HG03139 (cell line): ENCODE measurements around the gene ADNP.
A peak's percentile ranks its signal among the peaks of the same experiment; 100 is the strongest.

ENCODE experiments used
- ATAC-seq: cut with Tn5 transposase; IDR thresholded peaks from one replicate; pipeline ENCODE4 v1.9.1; 2021; ENCODE audit not compliant: unreplicated experiment

Gene ADNP

DNA sequence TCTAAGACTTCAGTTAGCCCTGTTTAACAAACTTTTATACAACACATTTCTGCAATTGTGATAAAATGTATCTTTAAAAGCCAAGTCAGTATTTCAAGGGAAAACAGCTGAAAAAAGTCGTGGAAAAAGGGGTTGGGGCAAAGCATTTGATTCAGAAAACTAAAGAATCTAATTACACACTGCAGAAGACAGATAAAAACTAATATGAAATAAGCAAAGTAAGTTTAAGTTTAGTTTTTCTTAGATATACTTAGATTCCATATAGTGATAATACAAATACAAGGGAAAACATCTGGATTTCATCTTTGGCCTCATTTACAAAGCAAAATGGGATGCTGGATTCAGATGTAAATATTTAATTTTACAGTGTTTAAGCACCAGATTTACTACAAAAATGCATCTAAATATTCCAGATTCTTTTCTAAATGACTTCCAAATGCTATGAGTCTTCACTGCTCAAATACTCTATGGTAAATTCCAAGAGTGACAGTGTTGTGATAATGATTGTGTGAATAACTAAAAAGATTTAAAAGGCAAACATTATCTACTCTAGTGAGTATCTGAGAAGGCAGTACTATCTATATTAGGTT is 1.5 kb upstream of the ADNP start:
- ATAC-seq: no peak

DNA sequence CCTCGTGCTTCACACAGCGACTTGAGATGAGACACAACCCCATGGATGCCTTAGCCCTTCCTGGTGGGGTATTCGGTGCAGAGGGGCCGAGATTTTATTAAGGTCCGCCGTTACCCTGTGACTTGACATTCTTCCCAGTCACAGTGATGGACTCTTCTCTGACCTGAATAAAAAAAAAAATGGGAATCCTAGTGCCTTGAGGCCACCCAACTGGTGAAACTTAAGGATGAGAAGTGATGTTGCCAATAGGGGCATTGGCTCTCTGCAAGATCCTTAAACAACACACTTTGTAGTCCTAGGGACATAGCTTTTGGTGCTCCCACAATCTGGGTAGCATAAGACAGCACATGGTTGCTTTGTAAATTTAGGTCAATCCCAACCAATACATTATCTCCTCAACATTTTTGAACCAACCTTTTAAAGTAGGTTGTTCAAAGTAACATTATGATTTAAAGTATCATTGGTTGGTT is 814 bp upstream of the ADNP start:
- ATAC-seq: no peak

DNA sequence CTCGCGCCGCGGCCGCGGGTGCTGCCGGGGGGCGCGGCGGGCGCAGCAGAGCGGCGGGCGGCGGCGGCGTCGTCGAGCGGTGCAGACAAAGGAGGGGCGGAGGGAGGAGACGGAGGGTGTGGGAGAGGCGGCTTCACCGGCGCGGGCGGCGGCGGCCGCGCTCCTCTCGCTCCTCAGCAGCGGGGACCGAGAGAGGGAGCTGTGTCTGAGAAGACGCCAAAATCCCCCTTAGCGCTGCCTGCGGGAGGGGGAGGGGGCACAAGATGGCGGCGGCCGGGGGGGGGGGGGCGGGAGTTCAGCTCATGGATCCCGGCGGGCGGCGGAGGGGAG is 296 bp downstream of the ADNP start:
- ATAC-seq: peak; percentile 31

DNA sequence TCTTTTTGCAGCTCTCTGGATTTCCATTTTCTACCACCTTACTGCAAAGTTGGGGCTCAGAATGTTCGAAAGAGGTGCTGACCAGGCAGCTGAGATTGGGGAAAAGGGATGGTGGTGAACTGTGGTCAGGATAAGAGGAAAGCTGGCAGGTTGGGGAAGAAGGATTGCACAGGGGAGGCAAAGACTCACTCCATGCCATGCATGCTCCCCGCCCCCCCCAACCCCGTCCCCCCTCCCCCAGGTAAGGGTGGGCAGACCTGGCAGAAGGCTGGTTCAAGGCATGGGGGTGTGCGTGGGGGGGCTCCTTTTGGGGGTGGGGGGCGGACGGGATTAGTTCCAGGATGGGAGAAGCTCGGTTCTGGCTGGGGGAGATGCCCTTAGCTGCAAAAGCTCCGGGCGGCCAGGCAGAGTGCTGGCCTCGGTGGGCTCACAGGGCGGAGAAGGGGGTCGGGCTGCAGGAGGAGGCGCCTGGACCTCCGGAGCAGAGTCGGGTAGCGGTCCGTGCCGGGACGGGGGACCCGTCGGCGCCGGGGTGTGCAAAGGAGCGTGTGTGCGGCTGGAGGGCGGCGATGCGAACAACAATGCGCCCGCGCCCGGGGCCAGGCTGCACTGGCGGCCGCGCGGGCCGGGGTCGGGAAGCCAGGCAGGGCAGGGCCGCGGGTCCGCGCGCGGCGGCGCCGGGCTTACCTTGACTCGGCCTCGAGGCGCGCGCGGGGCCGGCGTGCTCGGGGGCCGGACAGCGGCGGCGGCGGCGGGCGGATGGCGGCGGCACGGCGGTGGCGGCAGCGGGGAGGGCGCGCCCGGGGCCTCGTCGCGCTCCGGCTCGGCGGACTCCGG is 880 bp downstream of the ADNP start:
- peak; percentile 7 for ATAC-seq

DNA sequence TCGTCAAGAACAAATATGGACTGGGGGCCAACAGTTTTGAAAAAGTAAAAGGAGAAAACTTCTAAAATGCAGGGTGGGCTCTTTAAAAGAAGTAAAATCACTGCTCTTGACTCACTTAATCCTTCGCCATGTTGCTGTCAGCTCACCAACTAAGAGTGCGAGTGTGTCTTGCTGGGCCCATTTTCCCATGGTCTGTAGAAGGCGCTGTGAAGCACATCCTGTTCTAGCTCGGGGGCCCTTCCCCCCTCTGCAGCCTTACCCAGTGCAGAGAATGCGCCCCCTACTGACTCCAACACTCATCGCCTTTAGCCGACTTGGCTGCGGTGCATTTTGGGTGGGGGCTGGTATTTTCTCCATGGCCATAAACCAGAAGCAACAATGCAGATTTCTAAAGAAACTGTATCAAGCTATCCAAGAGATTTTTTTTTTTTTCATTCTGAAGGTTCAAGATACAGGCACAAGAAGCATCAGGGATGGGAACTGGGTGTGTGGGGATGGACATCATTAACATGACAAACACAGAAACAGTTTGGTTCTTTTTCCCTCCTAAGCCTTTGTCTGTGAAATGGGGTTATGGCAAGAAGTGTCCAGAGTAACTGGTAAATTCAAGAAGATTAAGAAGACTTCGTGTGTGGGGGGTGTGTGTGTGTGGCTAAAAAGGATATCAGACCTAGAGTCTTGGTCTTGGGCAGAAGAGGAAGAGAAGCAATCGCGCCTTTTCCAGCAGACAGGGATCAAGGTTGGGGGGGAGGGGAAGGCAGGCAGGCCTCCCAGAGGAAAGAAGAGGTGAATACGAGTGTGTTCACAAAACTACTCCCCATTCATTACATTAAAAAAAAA is 1.7 kb downstream of the ADNP start:
- ATAC-seq: peak; percentile 47

DNA sequence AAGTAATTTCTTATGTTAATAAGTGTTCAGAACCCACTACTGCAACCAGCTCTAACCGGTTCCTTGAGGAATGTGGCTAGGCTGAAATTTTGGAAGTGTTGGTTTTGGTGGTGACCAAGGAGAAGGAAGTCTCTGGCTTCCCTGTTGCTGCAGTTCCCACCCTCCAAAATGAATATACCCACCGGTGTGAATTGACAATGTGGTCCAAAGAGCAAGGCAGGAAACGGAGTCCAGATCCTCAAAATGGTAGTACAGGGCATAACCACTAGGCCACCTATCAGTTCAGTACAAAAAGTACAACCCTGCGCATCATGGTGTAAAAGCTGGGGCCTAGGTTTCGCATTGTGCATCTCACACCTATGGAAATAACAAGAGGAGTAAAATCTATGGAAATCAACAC is 2.8 kb downstream of the ADNP start:
- no peak for ATAC-seq

DNA sequence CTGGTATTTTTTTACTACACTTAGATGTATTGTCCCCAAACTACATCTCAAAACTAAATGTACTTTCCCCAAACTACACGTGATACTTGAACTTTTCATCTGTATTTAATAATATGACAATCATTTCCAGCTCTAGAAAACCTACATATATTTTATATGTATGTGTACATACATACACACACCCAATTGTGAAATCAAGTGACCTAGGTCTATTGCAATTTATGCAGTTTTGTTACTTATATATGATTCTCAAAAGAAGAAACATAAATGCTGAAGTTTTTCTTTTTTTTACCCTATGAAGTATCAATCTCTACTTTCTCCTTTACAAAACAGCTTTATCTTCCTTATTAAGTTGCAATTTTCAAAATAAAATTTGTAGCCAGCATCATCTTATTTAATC is 4.7 kb downstream of the ADNP start:
- no peak for ATAC-seq

DNA sequence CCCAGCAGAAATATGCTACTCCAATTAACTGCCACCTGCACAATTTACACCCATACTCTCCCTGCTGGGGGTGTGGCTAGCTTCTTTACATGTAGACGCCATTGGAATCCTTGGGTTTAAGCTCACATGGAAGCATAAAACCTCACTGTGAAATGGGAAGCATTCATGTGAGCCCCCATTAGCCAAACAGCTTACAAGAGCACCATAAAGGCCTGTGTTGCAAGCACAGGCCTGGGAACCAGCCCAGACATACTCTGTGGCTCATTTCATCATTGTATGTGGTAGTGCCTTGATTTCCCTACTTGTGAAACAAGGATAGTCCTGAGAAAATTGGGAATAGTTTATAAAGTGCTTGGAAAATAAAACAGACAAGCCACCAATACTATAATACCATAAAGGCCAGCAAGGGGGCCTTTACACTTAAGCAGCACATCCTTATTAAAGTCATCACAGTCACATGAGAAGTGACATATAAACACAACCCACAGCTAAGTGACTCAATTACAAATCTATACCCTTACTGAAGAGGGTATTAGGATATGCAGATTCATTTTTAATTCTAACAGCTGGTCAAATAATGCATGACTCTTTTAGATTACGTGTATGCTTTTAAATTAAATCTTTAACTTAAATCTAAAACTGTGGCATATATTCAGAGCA is 6.8 kb downstream of the ADNP start:
- ATAC-seq: no peak

DNA sequence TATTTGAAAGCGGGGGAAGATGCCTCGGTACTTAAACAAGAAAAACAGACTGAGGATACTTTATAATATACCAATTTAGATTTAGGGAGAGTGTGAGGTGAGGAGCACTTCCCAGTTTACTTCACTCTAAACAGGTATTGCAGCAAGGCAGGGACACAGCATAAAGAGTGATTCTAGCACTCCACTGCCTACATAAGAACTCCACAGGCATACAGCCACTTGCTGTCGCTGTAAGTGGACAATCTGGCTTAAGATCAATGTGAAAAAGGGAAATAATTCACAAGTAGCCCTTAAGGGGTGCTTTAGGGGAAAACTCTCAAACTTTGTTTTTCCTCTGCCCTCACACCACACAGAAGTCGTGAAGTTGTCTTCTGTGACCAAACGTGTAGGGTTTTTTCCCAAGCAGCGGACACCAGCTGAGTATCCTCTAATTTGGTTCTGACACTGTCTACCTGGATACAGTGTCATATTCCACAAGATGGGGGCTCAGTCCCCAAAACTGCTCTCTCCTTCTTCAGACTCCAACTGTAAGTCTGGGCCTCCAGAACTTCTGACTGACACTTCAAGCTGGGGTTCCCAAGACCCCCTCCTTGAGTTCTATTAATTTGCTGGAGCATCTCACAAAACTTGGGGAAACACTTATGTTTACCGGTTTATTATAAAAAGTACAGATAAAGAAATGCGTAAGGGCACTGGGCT is 9.3 kb downstream of the ADNP start:
- ATAC-seq: no peak

DNA sequence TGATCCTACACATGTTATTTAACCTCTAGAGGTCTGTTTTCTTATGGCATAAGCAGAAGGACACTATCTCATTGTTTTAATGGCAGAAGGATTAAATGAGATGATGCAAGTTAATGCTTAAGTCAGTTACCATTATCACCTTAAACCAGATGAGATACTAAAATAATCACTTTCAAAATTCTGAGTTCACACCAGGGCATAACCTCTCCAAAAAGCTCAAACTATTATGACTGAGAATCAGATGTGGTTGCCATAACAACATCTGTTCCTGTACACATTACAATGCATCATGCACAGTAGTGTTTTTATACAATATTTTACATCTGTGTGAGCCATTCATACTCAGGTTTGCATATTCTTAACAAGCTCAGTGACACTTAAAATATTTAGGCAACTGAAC is 10.2 kb downstream of the ADNP start:
- ATAC-seq: no peak

DNA sequence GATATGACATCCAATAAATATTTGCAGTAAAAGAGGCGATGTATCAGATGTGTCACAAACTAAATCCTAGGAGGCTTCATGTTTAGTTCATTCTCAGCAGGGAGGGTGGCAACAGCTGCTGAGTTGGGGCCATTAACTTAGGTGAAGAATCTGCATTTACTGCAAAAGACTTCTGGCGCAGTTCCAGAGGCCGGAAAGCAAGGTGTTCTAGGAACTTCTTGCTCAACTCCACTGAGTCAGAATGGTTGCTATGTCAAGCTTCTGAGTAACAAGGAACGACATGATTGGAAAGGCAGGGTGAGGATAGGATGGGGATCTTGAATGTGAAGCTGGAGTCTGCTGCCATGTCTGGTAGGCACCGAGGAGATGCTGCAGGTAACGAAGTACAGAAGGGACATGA is 11.7 kb downstream of the ADNP start:
- ATAC-seq: no peak

DNA sequence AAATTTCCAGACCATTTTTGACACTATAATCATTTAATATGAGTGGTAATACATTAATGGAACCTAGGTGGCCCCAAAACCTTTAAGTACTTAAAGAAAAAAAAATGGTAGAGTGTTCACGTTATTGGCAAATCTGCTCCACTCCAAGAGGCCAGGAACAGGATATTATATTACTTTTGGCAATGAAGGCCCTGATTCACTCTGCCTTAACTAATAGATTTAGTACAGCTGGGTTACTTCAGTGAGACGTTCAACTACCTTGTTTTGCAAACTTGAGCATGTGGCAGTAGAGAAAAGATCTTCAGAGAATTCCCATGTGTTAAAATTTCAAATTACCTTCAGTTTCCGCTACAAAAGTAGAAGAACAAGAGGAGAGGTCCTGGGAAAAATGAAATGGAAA is 12.8 kb downstream of the ADNP start:
- no peak for ATAC-seq

DNA sequence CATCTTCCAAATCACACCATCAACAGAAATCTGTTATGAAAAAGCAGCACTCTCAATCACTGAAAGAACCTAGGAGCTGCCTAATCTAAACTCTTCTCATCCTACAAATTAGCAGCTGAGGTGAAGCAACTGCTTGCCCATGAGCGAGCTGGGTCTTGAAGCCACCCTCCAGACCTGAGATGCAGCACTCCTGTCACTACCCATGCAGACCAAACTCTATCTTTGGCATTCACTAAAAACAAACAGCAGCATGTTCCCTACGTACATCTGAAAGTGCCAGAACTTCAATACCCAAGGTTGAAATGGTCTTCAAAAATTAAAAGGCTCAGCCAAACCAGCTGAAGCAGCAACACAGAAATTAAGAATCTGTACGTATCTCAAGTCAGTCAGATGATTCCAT is 14.3 kb downstream of the ADNP start:
- ATAC-seq: no peak

DNA sequence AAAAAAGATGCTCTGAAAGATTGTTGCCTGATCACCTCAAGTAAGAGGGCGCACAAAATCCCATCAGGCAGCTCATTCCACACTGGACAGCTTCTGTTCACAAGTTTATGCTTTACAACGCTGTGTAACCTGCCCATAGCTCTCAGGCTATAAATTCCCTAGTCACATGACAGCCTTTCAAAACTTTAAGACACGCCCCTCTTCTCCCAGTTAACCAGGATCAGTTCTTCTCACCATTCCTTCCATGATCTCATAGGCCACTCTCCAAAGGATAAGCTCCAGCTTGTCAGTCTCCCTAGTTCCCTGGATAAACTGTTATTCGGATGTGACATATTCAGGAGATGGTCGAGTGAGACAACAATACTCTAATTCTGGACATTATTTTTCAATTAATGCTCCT is 15.0 kb downstream of the ADNP start:
- no peak for ATAC-seq

DNA sequence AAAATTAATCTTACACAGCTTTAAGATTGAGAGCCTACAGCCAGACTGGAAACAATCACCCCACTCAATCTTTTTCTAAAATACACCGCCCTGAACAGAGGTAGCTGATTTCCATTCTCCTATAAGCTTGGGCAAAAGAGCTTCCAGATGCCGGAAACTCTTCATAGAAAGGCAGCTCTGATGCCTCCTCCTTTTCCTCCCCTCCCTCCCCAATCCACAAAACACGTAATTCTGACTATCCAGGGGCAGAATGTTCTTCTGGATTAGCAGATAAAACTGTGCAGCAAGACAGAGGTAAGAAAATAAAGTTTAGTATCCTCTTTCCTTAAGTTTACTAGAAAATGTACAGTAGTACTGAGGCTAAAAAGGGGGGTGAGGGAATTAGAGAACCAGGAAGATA is 15.8 kb downstream of the ADNP start:
- ATAC-seq: no peak

DNA sequence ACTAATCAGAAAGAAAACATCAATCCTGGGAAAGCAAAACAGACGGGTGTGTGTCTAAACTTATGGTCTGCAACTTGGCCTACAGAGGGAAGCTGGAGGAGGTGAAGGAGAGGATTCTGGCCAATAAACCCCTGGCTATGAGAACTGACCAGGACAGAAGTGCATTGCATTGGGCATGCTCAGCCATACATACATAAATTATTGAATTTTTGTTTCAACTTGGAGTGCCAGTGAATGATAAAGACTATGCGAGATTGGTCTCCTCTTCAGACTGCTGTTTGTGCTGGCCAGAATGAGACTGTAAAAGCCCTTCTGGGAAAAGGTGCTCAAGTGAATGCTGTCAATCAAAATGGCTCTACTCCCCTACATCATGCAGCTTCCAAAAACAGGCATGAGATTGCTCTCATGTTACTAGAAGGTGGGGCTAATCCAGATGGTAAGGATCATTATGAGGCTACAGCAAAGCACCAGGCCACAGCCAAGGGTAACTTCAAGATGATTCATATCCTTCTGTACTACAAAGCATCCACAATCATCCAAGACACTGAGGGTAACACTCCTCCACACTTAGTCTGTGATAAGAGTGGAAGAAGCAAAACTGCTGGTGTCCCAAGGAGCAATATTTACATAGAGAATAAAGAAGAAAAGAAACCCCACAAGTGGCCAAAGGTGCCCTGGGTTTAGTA is 17.4 kb downstream of the ADNP start:
- no peak for ATAC-seq

DNA sequence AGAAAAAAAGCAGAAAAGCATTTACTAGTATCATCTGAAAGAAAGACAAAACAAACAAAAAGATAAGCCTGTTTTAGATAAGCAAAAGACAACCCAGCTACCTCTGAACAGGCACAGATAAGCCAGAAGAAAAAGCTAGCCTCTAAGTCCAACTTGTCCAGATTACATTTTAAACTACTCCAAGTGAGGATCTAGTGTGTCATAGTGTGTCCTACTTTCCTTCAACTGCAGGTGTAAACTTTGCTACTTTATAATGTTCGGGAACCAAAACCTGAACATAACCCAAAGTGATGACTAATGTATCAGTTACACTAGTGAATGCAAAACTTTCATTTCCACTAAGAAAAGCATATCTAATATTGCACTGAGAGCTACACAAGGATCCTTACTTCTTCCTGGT is 19.5 kb downstream of the ADNP start:
- no peak for ATAC-seq

DNA sequence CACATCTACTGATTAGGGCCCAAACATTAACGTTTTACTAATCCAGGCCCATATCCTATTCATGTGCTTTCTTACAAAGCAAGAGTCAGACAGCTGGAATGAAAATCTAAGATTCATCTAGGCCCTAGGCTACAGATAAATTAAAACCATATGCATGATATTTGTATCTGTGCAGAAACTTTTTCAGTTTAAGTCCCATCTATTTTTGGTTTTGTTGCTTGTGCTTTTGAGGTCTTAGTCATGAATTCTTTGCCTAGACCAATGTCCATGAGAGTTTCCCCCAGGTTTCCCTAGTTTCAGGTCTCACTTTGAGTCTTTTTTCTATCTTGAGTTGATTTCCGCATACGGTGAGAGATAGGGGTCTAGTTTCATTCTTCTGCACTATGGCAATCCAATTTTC is 20.2 kb downstream of the ADNP start:
- ATAC-seq: no peak

DNA sequence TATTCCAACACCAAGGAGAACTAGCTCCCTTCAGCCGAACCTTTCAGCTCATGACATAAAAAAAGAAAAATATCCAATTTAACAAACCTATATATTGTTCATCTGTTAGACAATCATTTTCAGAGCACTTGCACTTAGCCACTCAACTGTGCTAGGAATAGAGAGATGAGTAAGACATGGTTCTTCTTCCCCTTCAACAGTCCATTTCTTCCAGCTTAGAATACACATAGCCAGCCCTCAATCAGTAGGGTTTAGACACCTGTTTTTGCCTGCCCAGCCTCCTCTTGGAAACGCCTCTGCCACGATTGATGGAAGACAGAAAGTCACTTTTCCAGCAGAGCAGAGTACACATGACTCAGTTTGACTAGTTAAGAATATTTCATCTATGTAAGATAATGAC is 21.8 kb downstream of the ADNP start:
- no peak for ATAC-seq

DNA sequence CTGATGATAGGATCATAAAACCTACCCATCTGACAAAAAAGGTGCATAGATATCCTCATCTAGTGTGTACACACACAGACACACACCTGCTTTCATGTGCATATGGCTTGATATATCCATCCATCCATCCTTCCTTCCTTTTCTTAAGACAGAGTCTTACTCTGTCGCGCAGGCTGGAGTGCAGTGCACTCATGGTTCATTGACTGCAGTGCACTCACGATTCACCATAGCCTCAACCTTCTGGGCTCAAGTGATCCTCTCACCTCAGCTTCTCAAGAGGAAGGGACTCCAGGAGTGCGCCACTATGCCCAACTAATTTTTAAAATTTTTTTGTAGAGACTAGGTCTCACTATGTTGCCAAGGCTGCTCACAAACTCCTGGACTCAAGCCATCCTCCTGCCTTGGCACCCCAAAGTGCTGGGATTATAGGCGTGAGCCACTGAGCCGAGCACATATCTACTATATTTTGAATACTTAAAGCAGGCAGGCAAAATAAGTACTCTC is 27.1 kb downstream of the ADNP start:
- ATAC-seq: no peak
